Measurements from ENCODE around the gene TGFBR3. TPM values are rescaled to one million over a fixed set of nuclear protein-coding genes. Genes with fewer than 3 reads are reported as not detected.
A peak's percentile ranks its signal among the peaks of the same experiment; 100 is the strongest.

Gene TGFBR3
- total and polyA plus RNA-seq, 9 of the 15 experiments (the other 6 are each of a cell fraction or from before 2014, with no cell fraction given) = 3.6 to 32.4 (median 15.6) TPM

DNA sequence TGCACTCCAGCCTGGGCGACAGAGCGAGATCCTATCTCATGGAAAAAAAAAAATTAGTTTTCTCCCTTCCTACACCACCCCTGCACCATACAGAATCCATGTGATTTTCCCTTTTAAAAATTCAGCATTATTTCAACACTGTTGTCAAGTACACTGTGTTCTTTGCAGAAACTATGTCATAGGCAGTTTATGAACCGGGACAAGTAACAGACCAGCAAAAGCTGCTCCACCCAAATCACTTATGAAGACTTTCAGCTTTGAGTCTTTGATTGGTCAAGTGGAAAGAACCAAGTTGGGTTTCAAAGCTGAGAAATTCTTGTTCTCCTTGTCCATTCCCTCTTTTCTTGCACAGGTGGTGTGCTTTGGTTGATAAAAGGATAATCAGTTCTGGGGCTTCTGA is 212.3 kb downstream of the TGFBR3 start:
- ChIA-PET POLR2A (no interaction called here), CTCF (ENCODE audit: low intra/inter-chr PET ratio) (no interaction called here)
- H3K79me2 ChIP-seq (ENCODE audit: control insufficient read depth, insufficient read depth, low read length) = no peaks in the 10 kb centered on the region
- BruUV-seq (replicated peaks) = no TSS peak
- FAIRE-seq = no peak
- H4K20me1 ChIP-seq (replicated peaks; ENCODE audit: control insufficient read depth, insufficient read depth, low read length) = no peaks in the 10 kb centered on the region
- H3K36me3 ChIP-seq (ENCODE audit: control insufficient read depth, insufficient read depth, low read length) = no peaks in the 10 kb centered on the region
- DNase-seq (ENCODE audit: extremely low read depth in 1 of 4, low spot score in 3 of 4) = no peak
- no peak overlapping the region for H3K9ac ChIP-seq (ENCODE audit: insufficient read depth in 1 of 2, low read depth in 2 of 2, low read length in 2 of 2)
- H3K27ac ChIP-seq (ENCODE audit: extremely low read depth, low read depth, low read length) = no peak overlapping the region
- intact Hi-C loops (cut with micrococcal nuclease) = no loop called here
- no peaks in the 10 kb centered on the region for H3K27me3 ChIP-seq (ENCODE audit: control insufficient read depth in 2 of 2, insufficient read depth in 2 of 2, low read length in 2 of 2)
- no peaks in the 10 kb centered on the region for H3K9me1 ChIP-seq (ENCODE audit: control insufficient read depth, insufficient read depth, low read length)
- in situ Hi-C loops (cut with MboI) = no loop called here
- H3K9me3 ChIP-seq (replicated peaks; ENCODE audit: control insufficient read depth, insufficient read depth, low read depth, low read length) = no peaks in the 10 kb centered on the region
- TF ChIP-seq ZNF384 (IDR thresholded peaks at IDR 0.05; ENCODE audit: low read depth, low read length) (0 out of 2 replicates have a peak, but pooled peaks have one; percentile 24), MCM2 (IDR thresholded peaks at IDR 0.05; ENCODE audit: low read depth) (no peak), STAG1 (CRISPR knock-in tag; IDR thresholded peaks at IDR 0.05; ENCODE audit: borderline replicate concordance) (no peak), ZNF253 (CRISPR knock-in tag; conservative IDR thresholded peaks at IDR 0.05) (no peak)
- no peak overlapping the region for H3K4me2 ChIP-seq (ENCODE audit: insufficient read depth, low read length)
- no peak; the same call in 2 of the 3 replicates for ATAC-seq
- 41% methylated on average over 3 of the region's 3 CpGs for WGBS (ENCODE audit: insufficient coverage, low coverage, missing lambda C conversion rate)
- H2AFZ ChIP-seq (ENCODE audit: low read depth, low read length) = 0 out of 2 replicates have a peak overlapping the region, but pooled peaks have one; percentile 12
- H3K4me1 ChIP-seq (replicated peaks in 1 of 2; ENCODE audit: control insufficient read depth in 2 of 2, insufficient read depth in 2 of 2, low read length in 2 of 2) = no peaks in the 10 kb centered on the region
- H3K4me3 ChIP-seq = no peak overlapping the region

DNA sequence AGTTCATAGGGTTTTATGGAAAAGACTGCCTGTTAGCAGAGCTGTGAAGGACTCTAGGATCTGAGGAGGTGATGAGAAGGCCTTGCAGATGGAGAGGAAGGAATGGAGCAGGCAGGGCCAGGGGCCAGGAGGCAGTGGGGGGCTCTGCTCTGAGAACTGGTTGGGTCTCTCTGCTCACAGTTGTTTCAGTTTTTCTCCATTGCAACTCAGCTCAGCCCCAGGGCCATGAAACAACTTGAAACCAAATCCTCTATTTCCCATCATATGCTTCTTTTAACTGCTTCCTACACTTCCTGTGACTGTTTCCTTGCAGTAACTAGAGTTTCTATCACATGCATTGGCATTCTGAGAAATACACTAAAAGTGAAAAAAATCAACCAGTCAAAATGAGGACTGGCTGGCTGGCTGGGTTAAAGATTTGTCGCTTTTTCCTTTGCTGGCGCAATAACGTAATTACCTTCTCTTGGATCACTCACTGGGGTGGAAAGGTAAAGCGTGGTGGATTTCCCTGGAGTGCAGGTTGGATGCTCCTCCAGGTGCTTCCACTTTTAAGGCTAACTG is 213.3 kb downstream of the TGFBR3 start:
- Histone ChIP-seq H3K9me3 (replicated peaks; ENCODE audit: control insufficient read depth, insufficient read depth, low read depth, low read length) (no peaks in the 10 kb centered on the region), H4K20me1 (replicated peaks; ENCODE audit: control insufficient read depth, insufficient read depth, low read length) (no peaks in the 10 kb centered on the region), H3K9me1 (ENCODE audit: control insufficient read depth, insufficient read depth, low read length) (no peaks in the 10 kb centered on the region), H3K79me2 (ENCODE audit: control insufficient read depth, insufficient read depth, low read length) (no peaks in the 10 kb centered on the region), H3K4me1 (replicated peaks in 1 of 2; ENCODE audit: control insufficient read depth in 2 of 2, insufficient read depth in 2 of 2, low read length in 2 of 2) (no peaks in the 10 kb centered on the region), H3K9ac (ENCODE audit: insufficient read depth in 1 of 2, low read depth in 2 of 2, low read length in 2 of 2) (no peak overlapping the region), H3K27me3 (ENCODE audit: control insufficient read depth in 2 of 2, insufficient read depth in 2 of 2, low read length in 2 of 2) (no peaks in the 10 kb centered on the region), H3K27ac (ENCODE audit: extremely low read depth, low read depth, low read length) (no peak overlapping the region), H3K4me2 (ENCODE audit: insufficient read depth, low read length) (no peak overlapping the region), H3K4me3 (no peak overlapping the region), H2AFZ (ENCODE audit: low read depth, low read length) (0 out of 2 replicates have a peak overlapping the region, but pooled peaks have one; percentile 32), H3K36me3 (ENCODE audit: control insufficient read depth, insufficient read depth, low read length) (no peaks in the 10 kb centered on the region)
- BruUV-seq (replicated peaks) = no TSS peak
- DNase-seq (ENCODE audit: extremely low read depth in 1 of 4, low spot score in 3 of 4) (no peak), FAIRE-seq (no peak), ATAC-seq (peak; percentile 29; the same call in 2 of the 3 replicates)
- CTCF ChIA-PET (ENCODE audit: low intra/inter-chr PET ratio) = no interaction called here
- in situ Hi-C loops (cut with MboI) (no loop called here), intact Hi-C loops (cut with micrococcal nuclease) (no loop called here)
- 93% methylated on average over 4 of the region's 4 CpGs for WGBS (ENCODE audit: insufficient coverage, low coverage, missing lambda C conversion rate)
- POLR2A ChIA-PET = no interaction called here
- TF ChIP-seq RBM14 (IDR thresholded peaks at IDR 0.05; ENCODE audit: borderline replicate concordance, insufficient read depth, low read depth, low read length) = no peak
- TF ChIP-seq, protein P1, sequence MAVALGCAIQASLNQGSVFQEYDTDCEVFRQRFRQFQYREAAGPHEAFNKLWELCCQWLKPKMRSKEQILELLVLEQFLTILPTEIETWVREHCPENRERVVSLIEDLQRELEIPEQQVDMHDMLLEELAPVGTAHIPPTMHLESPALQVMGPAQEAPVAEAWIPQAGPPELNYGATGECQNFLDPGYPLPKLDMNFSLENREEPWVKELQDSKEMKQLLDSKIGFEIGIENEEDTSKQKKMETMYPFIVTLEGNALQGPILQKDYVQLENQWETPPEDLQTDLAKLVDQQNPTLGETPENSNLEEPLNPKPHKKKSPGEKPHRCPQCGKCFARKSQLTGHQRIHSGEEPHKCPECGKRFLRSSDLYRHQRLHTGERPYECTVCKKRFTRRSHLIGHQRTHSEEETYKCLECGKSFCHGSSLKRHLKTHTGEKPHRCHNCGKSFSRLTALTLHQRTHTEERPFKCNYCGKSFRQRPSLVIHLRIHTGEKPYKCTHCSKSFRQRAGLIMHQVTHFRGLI (CRISPR knock-in tag; IDR thresholded peaks at IDR 0.05) = no peak
- no peak for TF ChIP-seq RBM22 (IDR thresholded peaks at IDR 0.05; ENCODE audit: low read depth, low read length, poor library complexity, severe bottlenecking)
- TF ChIP-seq SMC3 (conservative IDR thresholded peaks at IDR 0.05; ENCODE audit: insufficient read depth, low read depth, low read length) = no peak
- TF ChIP-seq ZNF143 (CRISPR knock-in tag; IDR thresholded peaks at IDR 0.05) = no peak
- TF ChIP-seq MXI1 (IDR thresholded peaks at IDR 0.05; ENCODE audit: low read depth, low read length) = no peak
- TF ChIP-seq CHD1 (IDR thresholded peaks at IDR 0.05; ENCODE audit: low read length) = no peak
- no peak for TF ChIP-seq MIER1 (IDR thresholded peaks at IDR 0.05; ENCODE audit: low read depth)
- no peak for TF ChIP-seq ZNF561 (CRISPR knock-in tag; conservative IDR thresholded peaks at IDR 0.05)
